A673 (cell line): Measurements from ENCODE around the gene LIMCH1.

Source experiments
- EZH2 ChIP-seq: fragments of 200-600 bp; sonication (generic); IDR thresholded peaks from 2 replicates; pipeline ENCODE4 v1.6.1; 2017; ENCODE audit warnings: borderline replicate concordance, low read depth, mild to moderate bottlenecking, mixed read lengths, antibody characterized with exemption, low read length; ENCODE audit not compliant: poor library complexity, severe bottlenecking
- TF ChIP-seq, protein P1 (sequence below): fragments of 300-800, 200-600 bp; sonication (generic); conservative IDR thresholded peaks from 2 replicates; pipeline ENCODE4 v1.5.1; 2017; ENCODE audit warnings: low read depth, mild to moderate bottlenecking, antibody characterized with exemption, low read length, moderate library complexity, mixed read lengths

DNA sequence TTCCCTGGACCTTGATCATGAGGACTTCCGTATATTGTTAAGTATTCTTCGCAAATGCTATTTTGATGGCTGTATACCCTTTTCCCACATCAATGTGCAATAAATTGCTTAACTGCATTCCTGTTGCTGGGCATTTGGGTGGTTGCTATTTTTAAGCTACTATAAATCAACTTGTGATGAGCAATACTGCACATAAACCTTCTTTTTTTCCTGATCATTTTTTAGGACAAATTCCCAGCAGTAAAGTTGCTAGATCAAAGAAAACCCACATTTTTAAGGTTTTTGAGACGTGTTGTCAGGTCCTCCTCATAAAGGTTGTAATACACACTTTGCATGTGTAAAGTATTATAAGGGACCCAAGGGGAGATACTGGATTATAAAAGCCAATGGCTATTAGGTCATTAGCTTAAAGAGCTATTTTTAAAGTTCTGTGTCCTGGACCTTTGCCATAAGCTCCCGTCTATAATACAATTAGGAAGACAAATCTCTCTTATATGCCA lies 35.6 kb downstream of the LIMCH1 start:
- TF ChIP-seq EZH2: no peak
- TF ChIP-seq, protein P1, sequence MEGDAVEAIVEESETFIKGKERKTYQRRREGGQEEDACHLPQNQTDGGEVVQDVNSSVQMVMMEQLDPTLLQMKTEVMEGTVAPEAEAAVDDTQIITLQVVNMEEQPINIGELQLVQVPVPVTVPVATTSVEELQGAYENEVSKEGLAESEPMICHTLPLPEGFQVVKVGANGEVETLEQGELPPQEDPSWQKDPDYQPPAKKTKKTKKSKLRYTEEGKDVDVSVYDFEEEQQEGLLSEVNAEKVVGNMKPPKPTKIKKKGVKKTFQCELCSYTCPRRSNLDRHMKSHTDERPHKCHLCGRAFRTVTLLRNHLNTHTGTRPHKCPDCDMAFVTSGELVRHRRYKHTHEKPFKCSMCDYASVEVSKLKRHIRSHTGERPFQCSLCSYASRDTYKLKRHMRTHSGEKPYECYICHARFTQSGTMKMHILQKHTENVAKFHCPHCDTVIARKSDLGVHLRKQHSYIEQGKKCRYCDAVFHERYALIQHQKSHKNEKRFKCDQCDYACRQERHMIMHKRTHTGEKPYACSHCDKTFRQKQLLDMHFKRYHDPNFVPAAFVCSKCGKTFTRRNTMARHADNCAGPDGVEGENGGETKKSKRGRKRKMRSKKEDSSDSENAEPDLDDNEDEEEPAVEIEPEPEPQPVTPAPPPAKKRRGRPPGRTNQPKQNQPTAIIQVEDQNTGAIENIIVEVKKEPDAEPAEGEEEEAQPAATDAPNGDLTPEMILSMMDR: no peak
